SK-N-SH treated with all-trans-retinoic acid at 6 μM for 48 hours (cell line): ENCODE results near the gene PDIA4.

ENCODE experiments used
- ATAC-seq: fragments of 200-7000 bp; cut with Tn5 transposase; 3 replicates; pipeline ENCODE4 v1.9.1; 2020; ENCODE audit warnings: mild to moderate bottlenecking, moderate library complexity
- ARNTL ChIP-seq: fragments of 450-650 bp; formaldehyde crosslinking; IDR thresholded peaks from 2 replicates; pipeline ENCODE4 v1.5.0; 2020; ENCODE audit warnings: low read depth, mild to moderate bottlenecking, moderate library complexity, borderline replicate concordance
- BACH2 ChIP-seq: fragments of 250-450 bp; sonication (Bioruptor Pico); IDR thresholded peaks from 2 replicates; pipeline ENCODE4 v1.9.0; 2021; ENCODE audit warnings: mild to moderate bottlenecking, borderline replicate concordance
- CSDC2 ChIP-seq: fragments of 250-450 bp; sonication (Bioruptor Pico); IDR thresholded peaks from 2 replicates; pipeline ENCODE4 v1.5.0; 2020; ENCODE audit warnings: mild to moderate bottlenecking, moderate library complexity
- GLIS3 ChIP-seq: fragments of 250-450 bp; sonication (Bioruptor Pico); IDR thresholded peaks from 2 replicates; pipeline ENCODE4 v1.5.0; 2020; ENCODE audit warnings: mild to moderate bottlenecking, moderate library complexity
- ISL1 ChIP-seq: fragments of 250-450 bp; sonication (Bioruptor Pico); IDR thresholded peaks from 2 replicates; pipeline ENCODE4 v2.1.2; 2022; ENCODE audit warnings: mild to moderate bottlenecking, moderate library complexity
- OSR1 ChIP-seq: fragments of 250-450 bp; sonication (Bioruptor Pico); IDR thresholded peaks from 2 replicates; pipeline ENCODE4 v1.8.0; 2022; ENCODE audit warnings: moderate library complexity, mild to moderate bottlenecking, inconsistent platforms
- PATZ1 ChIP-seq: fragments of 250-450 bp; sonication (Bioruptor Pico); IDR thresholded peaks from 2 replicates; pipeline ENCODE4 v1.8.0; 2020; ENCODE audit warnings: mild to moderate bottlenecking, moderate library complexity, borderline replicate concordance
- POU6F1 ChIP-seq: fragments of 250-450 bp; sonication (Bioruptor Pico); IDR thresholded peaks from 2 replicates; pipeline ENCODE4 v1.8.0; 2021; ENCODE audit warnings: low read depth, mild to moderate bottlenecking, moderate library complexity, borderline replicate concordance
- PPARA ChIP-seq: fragments of 250-450 bp; sonication (Bioruptor Pico); IDR thresholded peaks from 2 replicates; pipeline ENCODE4 v1.5.0; 2020; ENCODE audit warnings: mild to moderate bottlenecking, borderline replicate concordance
- RARB ChIP-seq: fragments of 250-450 bp; sonication (Bioruptor Pico); IDR thresholded peaks from 2 replicates; pipeline ENCODE4 v1.8.0; 2021; ENCODE audit warnings: mild to moderate bottlenecking, moderate library complexity
- SNAI2 ChIP-seq: fragments of 250-450 bp; sonication (Bioruptor Pico); IDR thresholded peaks from 2 replicates; pipeline ENCODE4 v1.5.0; 2020; ENCODE audit warnings: mild to moderate bottlenecking, moderate library complexity
- TCF4 ChIP-seq: fragments of 250-450 bp; sonication (Bioruptor Pico); IDR thresholded peaks from 2 replicates; pipeline ENCODE4 v1.8.0; 2021; ENCODE audit warnings: mild to moderate bottlenecking, moderate library complexity, borderline replicate concordance
- TOX ChIP-seq: fragments of 250-450 bp; sonication (Bioruptor Pico); IDR thresholded peaks from 2 replicates; pipeline ENCODE4 v1.8.0; 2021; ENCODE audit warnings: mild to moderate bottlenecking, moderate library complexity, borderline replicate concordance
- TSHZ2 ChIP-seq: fragments of 250-450 bp; sonication (Bioruptor Pico); IDR thresholded peaks from 2 replicates; pipeline ENCODE4 v1.5.0; 2020; ENCODE audit warnings: mild to moderate bottlenecking, moderate library complexity
- ZC3H10 ChIP-seq: fragments of 250-450 bp; sonication (Bioruptor Pico); IDR thresholded peaks from 2 replicates; pipeline ENCODE4 v1.5.1; 2021; ENCODE audit warnings: mild to moderate bottlenecking, moderate library complexity
- ZFP3 ChIP-seq: fragments of 250-450 bp; sonication (Bioruptor Pico); IDR thresholded peaks from 2 replicates; pipeline ENCODE4 v1.5.0; 2020; ENCODE audit warnings: mild to moderate bottlenecking, moderate library complexity
- ZFP30 ChIP-seq: fragments of 450-650 bp; formaldehyde crosslinking; IDR thresholded peaks from 2 replicates; pipeline ENCODE4 v1.5.0; 2022; ENCODE audit warnings: mild to moderate bottlenecking, moderate library complexity
- ZNF565 ChIP-seq: fragments of 450-650 bp; formaldehyde crosslinking; conservative IDR thresholded peaks from 2 replicates; pipeline ENCODE4 v1.5.0; 2020; ENCODE audit warnings: low read depth, mild to moderate bottlenecking, moderate library complexity
- ZNF70 ChIP-seq: fragments of 450-650 bp; formaldehyde crosslinking; IDR thresholded peaks from 2 replicates; pipeline ENCODE4 v1.5.0; 2020; ENCODE audit warnings: mild to moderate bottlenecking, moderate library complexity
- ZNF8 ChIP-seq: fragments of 450-650 bp; formaldehyde crosslinking; IDR thresholded peaks from 2 replicates; pipeline ENCODE4 v1.5.0; 2020; ENCODE audit warnings: mild to moderate bottlenecking, moderate library complexity

PDIA4 gene

GRCh38 chr7:149050941-149051340, 22.6 kb upstream of the PDIA4 start:
- TF ChIP-seq ZNF70 (no peak), TOX (CRISPR knock-in tag) (no peak), GLIS3 (CRISPR knock-in tag) (no peak), ARNTL (CRISPR knock-in tag) (no peak)
- ATAC-seq = no peak

- ATAC-seq = no peak
- no peak for TF ChIP-seq ZNF8
- no peak for TF ChIP-seq CSDC2 (CRISPR knock-in tag)
- no peak for TF ChIP-seq ZFP3 (CRISPR knock-in tag)
- TF ChIP-seq ARNTL (CRISPR knock-in tag) = no peak
- no peak for TF ChIP-seq ZC3H10 (CRISPR knock-in tag)
- no peak for TF ChIP-seq ZFP30 (CRISPR knock-in tag)
- TF ChIP-seq TOX (CRISPR knock-in tag) = no peak
- TF ChIP-seq POU6F1 (CRISPR knock-in tag) = no peak
- no peak for TF ChIP-seq SNAI2 (CRISPR knock-in tag)
- TF ChIP-seq PATZ1 = no peak
- TF ChIP-seq BACH2 (CRISPR knock-in tag) = no peak
These were observed 20.5 kb upstream of the PDIA4 start for GRCh38 chr7:149048805-149049204.

- TF ChIP-seq ZNF70 (no peak), ZNF8 (no peak), ZFP30 (CRISPR knock-in tag) (no peak), RARB (CRISPR knock-in tag) (no peak), ISL1 (no peak), ZC3H10 (CRISPR knock-in tag) (no peak), GLIS3 (CRISPR knock-in tag) (no peak), ARNTL (CRISPR knock-in tag) (no peak), CSDC2 (CRISPR knock-in tag) (no peak), TSHZ2 (CRISPR knock-in tag) (no peak), TCF4 (CRISPR knock-in tag) (no peak), OSR1 (no peak), POU6F1 (CRISPR knock-in tag) (no peak), TOX (CRISPR knock-in tag) (no peak), PATZ1 (no peak), ZNF565 (CRISPR knock-in tag) (no peak), PPARA (CRISPR knock-in tag) (no peak)
- ATAC-seq = no peak
These were observed 18.1 kb upstream of the PDIA4 start for GRCh38 chr7:149046416-149046815.
